ENCODE data around the gene CCDC12.

Gene CCDC12

DNA sequence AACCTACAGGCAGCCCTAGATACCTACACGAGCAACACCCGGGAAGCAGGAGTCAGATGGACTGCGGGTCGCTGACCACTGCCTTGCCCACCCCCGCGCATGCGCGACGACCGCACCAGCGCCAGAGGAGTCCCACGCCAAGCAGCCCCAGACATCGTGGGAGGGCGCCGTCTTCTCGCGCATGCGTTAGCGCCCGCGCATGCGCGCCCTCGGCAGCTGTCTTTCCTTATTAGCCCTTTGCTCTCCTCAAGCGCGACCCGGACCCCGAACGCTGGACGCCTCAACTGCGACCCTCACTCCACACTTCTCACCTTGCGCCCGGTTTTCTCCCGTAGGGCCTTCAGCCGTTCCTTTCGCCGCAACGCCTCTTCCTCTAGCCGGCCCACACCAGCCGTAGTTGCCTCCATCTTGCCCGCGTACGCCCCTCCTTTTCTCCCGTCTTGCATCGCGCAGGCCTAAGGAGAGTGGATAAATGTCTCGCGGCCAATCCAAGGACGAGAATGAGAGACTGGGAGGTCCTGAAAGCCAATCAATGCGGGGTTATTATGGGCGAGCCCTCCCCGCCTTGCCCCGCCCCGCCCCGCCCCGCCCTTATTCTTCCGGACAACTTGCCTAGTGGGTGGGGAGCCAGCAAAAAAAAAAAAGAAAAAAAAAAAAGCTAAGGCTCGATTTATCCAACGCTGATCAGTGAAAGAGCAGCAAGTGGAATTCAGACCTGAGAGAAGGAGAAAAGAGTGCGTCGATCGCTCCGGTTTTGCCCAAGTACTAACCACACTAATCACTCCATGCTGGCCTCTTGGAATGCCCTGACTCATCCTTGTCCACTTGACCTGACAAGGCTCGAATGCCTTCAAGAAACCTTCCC lies at the start of gene CCDC12:
TSS of gene CCDC12 (minus strand) at position 420 of the 865 bp plus-strand sequence. CDS start at position 407, 13 bp downstream.
- DNase-seq (ENCODE audit: low spot score) = peak; percentile 100

GRCh38 chr3:47024932-47025331 lies 48.4 kb upstream of the CCDC12 start:
- DNase-seq (ENCODE audit: low spot score) = no peak

- peak; percentile 58 for DNase-seq (ENCODE audit: low spot score)
These were observed 46.1 kb upstream of the CCDC12 start for GRCh38 chr3:47022641-47023071.

DNA sequence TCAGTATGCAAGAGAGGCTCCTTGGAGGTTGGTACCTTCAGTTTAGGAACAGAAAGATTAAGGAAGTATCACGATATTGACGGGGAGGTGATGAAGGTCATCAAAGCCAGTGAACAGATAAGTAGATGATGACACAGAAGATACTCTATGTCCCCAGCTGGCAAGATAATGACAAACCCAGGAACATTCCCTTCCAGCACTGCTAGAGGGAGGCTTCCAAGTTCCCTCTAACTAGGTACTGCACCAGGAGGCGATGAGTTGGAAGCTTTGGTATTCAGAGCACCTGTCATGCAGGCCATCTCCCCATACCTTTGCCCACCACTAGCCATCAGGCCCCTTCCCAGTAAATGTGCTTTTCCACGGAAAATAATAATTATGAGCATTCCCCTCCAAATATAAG lies 43.8 kb upstream of the CCDC12 start:
- no peak for DNase-seq (ENCODE audit: low spot score)

DNA sequence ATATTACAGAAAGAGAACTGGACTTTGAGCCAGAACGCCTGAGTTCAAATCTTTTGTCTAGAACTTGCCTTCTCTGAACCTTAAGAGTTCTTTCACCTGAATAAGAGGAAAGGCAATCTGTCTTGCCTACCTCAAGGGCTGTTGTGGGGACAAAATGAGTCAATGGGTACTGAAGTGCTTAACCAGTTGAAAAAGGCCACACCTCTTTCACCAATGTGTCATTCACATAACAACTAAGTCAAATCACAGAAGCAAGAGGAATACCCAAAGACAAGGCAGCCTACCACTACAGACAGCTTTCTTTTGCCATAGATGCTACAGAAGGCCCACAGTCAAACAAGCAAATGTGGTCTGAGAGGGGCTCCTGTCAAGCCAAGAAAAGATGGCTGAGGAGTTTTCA lies 42.7 kb upstream of the CCDC12 start:
- no peak for DNase-seq (ENCODE audit: low spot score)

GRCh38 chr3:47018269-47018611 lies 41.7 kb upstream of the CCDC12 start:
- DNase-seq (ENCODE audit: low spot score) = no peak

DNA sequence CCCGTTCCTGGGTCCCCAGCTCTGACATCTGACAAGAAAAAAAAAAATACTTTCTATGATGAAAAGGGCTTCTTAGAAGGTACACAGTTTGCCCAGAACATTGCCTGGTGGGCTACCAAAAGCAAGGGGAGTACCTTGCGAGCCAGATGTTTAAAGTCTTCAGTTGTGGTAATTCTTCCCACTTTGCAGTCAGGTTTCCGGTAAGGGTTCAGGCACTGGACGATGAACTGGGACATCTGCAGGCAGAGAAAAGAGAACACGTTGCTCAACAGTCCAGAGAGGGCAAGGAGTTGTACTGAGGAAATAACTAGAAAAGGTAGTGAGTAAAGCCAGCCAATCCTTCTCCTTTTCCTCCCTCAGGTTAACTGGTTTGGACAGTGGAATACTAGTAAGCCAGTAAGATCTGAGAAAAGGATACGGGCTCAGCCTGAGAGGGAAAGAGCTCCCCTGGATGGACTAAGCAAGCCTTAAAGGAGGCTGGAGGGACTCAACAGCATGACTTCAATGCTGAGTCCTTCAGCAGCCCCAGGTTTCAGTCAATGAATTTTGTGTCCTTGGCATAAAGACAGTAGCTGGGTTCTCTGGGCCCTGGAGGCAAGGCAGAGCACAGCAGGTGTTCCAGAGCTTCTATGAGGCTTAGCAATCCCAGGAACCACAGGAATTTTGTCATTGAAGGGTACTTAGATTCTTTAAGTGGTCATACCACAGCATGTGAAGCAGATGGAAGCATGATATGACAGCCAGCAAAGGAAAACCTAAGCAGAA lies 41.1 kb upstream of the CCDC12 start:
- no peak for DNase-seq (ENCODE audit: low spot score)

DNA sequence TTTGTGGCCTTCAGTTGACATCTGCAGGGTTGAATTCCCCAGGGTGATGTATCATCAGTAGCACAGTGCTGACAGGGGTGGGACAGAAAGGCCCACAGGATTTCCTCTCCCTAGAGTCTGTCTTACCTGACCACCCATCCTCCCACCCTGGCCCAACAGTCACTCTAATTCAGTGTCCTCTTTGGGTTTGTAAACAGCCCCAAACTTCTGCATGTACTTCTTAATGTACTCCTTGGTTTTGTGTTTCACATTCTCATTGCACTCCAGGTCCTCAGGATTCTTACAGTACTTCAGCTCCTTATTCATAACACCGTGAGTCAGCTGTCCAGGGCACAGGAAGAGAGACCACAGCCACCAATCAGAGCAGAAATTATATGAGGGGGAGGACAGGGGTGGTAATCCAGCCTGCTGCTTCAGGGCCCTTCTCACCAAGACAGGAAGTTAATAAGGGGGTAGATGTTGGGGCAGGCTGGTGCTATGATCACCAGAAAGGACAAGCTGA lies 40.4 kb upstream of the CCDC12 start:
- no peak for DNase-seq (ENCODE audit: low spot score)

- no peak for DNase-seq (ENCODE audit: low spot score)
These were observed 39.8 kb upstream of the CCDC12 start for GRCh38 chr3:47016086-47016933.

- DNase-seq (ENCODE audit: low spot score) = no peak
These were observed 38.6 kb upstream of the CCDC12 start for GRCh38 chr3:47015151-47015550.

DNA sequence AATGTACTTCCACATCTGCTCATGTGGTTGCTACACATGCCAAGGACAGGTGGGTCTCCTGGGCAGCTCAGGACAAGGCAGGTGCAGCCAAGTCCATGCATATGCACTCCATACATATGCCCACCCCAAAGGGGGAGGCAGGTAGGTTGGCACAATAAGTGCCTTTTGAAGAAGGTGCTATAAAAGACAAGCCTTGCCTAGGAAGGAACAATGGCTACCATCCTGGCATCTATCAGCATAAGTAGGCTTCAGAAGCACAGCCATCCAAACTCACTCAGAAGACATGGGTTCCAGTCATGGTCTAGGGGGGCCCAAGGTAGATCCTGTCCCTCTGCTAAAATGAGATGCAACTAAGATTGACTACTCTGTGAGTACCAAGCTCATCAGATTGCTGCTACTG lies 37.5 kb upstream of the CCDC12 start:
- DNase-seq (ENCODE audit: low spot score) = no peak

GRCh38 chr3:47013231-47013630 lies 36.7 kb upstream of the CCDC12 start:
- DNase-seq (ENCODE audit: low spot score) = no peak

DNA sequence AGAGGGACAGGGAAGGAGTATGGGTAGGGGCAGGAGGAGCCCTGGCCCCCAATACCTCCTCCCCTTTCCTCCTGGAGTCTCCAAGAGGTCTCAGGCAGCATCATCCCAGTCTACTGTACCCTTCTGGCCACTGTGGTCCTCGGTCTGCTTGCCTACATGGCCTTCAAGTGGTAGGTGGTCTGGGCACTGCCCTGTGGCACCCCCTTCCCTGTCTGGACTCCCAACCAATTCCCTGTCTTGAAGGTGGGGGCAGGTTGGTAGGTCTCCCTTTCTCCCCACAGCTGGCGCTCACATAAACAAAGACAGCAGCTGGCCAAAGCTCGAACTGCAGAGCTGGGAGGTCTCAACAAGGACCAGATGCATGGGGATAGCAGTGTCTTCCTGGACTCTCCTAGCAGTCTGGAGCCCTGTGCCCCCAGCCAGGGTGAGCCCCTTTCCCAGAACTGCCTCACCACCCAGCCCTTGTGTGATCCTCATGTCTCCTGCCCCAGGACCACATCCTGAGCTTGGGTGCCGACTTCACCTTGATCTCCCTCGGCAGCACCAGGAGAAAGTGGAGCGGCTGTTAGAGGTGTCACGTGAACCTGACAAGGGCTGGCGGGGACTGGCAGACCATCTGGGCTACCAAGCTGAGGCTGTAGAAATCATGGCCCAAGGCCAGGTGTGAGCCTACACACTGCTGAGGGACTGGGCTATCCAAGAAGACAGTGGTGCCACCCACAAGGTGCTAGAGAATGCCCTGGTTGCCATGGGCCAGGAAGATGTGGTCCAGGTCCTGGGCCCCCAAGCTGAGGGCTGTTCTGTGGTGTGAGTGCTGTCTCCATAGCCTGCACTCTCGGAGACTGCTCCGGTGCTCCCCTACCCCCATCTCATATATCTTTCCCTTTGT lies 36.0 kb upstream of the CCDC12 start:
- DNase-seq (ENCODE audit: low spot score) = peak; percentile 96

- DNase-seq (ENCODE audit: low spot score) = no peak
These were observed 34.8 kb upstream of the CCDC12 start for GRCh38 chr3:47011371-47011770.

DNA sequence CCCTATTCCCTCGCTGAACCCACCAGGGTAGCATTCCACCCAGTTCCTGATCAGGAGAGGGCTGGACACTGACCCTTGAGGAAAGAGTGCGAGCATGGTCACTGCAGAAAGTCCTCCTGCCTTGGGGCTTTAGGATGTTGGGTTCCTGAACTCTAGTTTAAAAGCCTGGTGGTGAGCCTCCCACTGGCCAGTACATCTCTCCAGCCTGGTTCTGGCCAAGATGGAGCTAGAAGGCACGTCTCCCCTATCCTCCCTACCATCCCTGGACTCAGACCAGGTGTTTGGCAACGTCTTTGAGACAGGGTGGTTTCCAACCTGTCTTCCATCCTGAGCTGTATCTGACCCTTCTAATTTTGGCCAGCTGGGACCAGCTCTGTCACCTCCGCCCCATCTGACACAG lies 34.4 kb upstream of the CCDC12 start:
- no peak for DNase-seq (ENCODE audit: low spot score)

DNA sequence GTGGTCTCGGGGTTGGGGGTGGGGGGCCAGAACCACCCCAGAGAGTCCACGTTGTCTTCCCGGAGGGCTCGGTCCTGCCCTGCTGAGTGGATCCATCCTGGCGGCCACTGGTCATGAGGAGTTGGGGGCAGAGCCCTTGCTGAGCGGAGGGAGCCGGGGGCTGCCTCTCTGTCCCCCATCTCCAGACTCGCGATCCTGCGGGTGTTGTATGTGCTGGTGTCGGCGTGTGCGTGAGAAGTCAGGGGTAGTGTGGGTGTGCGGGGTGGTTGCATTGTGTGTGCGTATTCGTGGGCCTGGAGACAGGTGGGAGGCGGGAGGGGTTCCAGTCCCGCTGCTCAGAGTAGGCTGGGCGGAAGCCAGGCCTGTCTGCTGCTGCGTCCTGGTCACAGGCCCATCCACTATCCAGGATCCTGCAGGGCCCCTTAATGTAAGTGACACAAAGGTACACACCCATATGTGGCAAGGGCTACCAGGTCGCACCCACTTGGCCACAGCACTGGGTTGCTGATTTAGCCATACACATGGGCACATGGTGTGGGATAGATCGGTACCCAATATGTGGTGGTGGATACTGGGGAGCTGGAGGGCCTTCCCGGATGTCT lies 33.7 kb upstream of the CCDC12 start:
- peak; percentile 42 for DNase-seq (ENCODE audit: low spot score)

DNA sequence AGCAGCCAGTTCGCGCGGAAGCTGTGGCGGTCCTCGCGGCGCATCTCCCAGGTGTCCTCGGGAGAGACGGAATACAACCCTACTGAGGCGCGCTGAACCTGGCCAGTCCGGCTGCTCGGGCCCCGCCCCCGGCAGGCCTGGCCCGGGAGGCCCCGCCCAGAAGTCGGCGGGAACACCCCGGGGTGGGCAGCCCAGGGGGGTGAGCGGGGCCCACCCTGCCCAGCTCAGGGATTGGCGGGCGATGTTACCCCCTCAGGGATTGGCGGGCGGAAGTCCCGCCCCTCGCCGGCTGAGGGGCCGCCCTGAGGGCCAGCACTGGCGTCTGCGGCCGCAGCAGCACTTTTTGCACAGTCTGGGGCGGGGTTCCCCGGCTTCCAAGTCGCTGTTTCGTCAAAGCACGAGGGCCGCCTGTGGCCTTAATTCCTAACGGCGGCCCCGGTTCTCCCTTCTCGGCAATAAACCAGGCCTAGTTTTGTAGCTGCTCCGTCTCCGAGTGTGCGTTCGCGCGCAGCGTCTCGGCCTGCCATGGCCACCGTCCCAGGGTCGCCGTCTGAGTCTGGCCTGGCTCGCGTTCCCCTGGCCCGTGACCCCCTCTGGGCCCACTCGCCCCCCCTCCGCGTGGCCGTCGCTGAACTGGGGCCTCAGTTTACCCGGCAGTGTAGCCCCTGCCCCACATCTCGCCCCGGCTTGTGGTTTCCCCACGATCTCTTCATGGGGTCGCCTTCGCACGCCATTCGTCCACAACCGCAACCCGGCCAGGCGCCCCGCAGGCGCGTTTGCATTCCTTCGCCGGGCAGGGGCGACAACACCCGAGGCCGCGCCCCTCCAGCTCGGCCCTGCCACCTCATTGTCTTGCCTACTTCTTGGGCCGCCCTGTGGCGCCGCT lies 32.9 kb upstream of the CCDC12 start:
- peak; percentile 65 for DNase-seq (ENCODE audit: low spot score)

- DNase-seq (ENCODE audit: low spot score) = no peak
These were observed 32.3 kb upstream of the CCDC12 start for GRCh38 chr3:47008851-47009224.

DNA sequence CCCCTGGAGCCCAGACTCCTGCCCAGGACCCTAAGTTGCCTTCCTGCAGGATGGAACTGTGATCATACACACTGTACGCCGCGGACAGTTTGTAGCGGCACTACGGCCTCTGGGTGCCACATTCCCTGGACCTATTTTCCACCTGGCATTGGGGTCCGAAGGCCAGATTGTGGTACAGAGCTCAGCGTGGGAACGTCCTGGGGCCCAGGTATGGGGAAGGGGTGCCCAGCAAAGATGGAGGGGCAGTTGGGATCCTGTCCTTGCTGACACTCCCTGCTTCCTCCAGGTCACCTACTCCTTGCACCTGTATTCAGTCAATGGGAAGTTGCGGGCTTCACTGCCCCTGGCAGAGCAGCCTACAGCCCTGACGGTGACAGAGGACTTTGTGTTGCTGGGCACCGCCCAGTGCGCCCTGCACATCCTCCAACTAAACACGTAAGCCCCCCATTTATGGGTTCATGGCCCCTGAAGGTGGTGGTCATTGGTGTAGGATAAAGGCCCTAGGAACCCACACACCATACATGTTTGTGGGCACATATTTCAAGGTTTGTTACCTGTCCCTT lies 31.8 kb upstream of the CCDC12 start:
- DNase-seq (ENCODE audit: low spot score) = no peak

Data from cerebellar cortex (tissue), 1 donor.